GM21367 (cell line): ENCODE results near the gene OR10G8.
"Not testable (repeated sequence)": the region's sequence is repeated elsewhere in the genome, so short reads cannot be mapped to it uniquely, and the experiment has no call there.

Source experiments
- ATAC-seq: cut with Tn5 transposase; IDR thresholded peaks from one replicate; pipeline ENCODE4 v1.9.1; 2021; ENCODE audit not compliant: unreplicated experiment

OR10G8 gene, protein sequence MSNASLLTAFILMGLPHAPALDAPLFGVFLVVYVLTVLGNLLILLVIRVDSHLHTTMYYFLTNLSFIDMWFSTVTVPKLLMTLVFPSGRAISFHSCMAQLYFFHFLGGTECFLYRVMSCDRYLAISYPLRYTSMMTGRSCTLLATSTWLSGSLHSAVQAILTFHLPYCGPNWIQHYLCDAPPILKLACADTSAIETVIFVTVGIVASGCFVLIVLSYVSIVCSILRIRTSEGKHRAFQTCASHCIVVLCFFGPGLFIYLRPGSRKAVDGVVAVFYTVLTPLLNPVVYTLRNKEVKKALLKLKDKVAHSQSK

DNA sequence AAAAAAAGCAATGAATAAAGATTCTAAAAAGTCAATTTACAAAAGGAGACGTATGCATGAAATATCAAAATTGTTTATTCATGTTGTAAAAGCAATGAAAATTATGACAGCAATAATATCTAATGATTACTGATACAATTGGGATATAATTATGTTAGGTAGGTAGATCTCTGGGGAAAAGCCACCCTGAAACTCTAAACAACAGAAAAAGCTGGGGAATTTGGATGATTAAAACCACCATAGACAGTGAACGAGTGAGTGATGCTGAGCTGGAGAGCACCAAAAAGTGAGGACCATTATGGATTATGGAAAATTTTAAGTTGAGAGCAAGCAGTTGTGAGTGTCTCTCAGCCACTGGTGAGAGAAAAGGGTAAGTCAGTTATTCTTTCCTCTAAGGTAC, at the start of gene OR10G8:
Gene OR10G8, plus strand, starts transcription at position 301 of the 400 bp plus-strand sequence. CDS start 2,825 bp downstream, outside the sequence.
- no peak for ATAC-seq

- ATAC-seq, result no peak
These were observed 48.8 kb upstream of the OR10G8 start, which contains the start of gene OR10S1 for GRCh38 chr11:123977731-123978347. Gene OR10S1, minus strand, starts transcription at chr11:123977781. Its CDS starts 117 bp downstream, at chr11:123977664.

DNA sequence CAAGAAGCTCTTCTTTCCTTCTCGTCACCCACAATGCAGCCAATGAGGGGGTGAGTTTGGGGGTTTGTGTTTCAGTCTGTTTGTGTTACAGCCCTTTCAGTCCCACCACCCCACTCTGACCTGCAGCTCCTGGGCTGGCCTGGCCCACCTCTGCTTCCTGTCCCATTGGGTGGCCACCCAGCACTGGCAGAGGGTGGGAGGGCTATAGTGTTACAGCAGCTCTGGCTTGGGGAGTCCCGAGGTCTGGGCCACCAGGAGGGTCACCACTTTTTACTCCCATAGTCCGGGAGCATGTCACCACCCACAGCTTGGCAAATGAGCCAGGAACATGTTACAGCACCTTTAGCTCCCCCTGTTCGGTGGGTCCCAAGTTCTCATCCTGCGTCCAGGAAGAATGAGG, 47.3 kb upstream of the OR10G8 start:
- no peak for ATAC-seq

GRCh38 chr11:123995119-123995518, 31.5 kb upstream of the OR10G8 start, which contains the start of gene OR10G6:
Gene OR10G6, minus strand, starts transcription at chr11:123995161. Its CDS starts 0 bp downstream, at chr11:123995161.
- no peak for ATAC-seq

DNA sequence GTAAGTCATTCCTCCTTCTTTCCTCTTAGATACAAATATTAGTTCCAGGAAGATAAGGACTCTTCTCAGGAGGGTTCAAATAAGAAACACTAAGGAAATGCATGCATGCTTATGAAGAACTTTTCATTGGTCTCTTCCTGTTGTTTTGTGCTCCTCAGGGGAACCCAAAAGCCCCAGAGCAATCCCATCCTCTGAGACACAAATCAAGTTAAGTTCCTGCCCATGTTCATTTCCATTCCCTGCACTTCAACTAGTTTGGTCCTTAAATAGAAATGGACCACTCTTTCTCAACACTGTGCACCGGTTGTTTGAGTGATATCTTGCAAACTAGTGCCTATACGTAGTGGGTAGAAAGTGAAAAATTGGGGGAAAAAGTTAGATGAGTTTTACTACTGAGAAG, 13.9 kb upstream of the OR10G8 start, which contains the start of gene OR10G4:
Gene OR10G4, plus strand, starts transcription at position 301 of the 400 bp plus-strand sequence. CDS start 2,578 bp downstream, outside the sequence.
- ATAC-seq, result no peak

- ATAC-seq, result not testable (repeated sequence)
These were observed 10.8 kb upstream of the OR10G8 start for GRCh38 chr11:124015837-124016236.

GRCh38 chr11:124036666-124037065, 10.1 kb downstream of the OR10G8 start:
- ATAC-seq, result no peak

GRCh38 chr11:124039557-124039956, 13.0 kb downstream of the OR10G8 start:
- ATAC-seq, result no peak

GRCh38 chr11:124041254-124041653, 14.7 kb downstream of the OR10G8 start, which contains the start of gene OR10G7:
Gene OR10G7, minus strand, starts transcription at chr11:124041325. Its CDS starts 2,324 bp downstream, at chr11:124039001.
- ATAC-seq, result no peak

DNA sequence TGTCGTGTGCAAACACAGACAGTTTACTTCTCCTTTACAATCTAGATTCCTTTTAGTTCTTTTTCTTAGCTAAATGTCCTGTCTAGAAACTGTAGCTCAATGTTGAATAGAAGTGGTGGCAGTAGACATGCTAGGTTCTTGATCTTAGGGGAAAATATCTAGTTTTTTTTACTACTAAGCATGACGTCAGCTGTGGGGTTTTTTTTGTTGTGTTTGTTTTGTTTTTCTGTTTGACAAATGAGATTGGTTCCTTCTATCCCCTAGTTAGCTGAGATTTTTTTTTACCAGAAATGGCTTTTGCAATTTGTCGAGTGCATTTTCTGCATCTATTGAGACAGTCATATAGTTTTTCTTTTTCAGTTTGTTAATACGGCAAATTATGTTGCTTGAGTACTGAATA, 16.8 kb downstream of the OR10G8 start:
- no peak for ATAC-seq

GRCh38 chr11:124050748-124051147, 24.1 kb downstream of the OR10G8 start:
- no peak for ATAC-seq

GRCh38 chr11:124052966-124053365, 26.4 kb downstream of the OR10G8 start:
- no peak for ATAC-seq

GRCh38 chr11:124068601-124069110, 42.1 kb downstream of the OR10G8 start:
- ATAC-seq, result no peak

- peak; percentile 68 for ATAC-seq
These were observed 43.1 kb downstream of the OR10G8 start for GRCh38 chr11:124069429-124070401.

GRCh38 chr11:124070915-124071622, 44.5 kb downstream of the OR10G8 start:
- ATAC-seq, result peak; percentile 90

DNA sequence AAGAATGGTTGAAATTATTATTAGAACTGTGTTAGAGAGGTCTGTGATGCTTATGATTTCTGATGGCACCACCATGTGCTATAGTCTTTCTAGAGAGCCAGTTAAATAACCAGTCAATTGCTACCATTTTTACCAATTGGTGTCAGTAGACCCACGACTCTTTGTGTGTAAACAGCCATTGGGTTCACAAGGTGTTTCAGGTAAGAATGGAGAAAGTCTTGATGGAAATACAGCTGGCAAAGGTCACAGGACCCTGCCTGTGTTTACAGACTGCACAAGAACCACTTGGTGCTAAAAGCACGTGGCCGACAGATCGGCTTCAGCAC, 45.0 kb downstream of the OR10G8 start:
- ATAC-seq, result no peak

- no peak for ATAC-seq
These were observed 45.5 kb downstream of the OR10G8 start for GRCh38 chr11:124072147-124072546.

DNA sequence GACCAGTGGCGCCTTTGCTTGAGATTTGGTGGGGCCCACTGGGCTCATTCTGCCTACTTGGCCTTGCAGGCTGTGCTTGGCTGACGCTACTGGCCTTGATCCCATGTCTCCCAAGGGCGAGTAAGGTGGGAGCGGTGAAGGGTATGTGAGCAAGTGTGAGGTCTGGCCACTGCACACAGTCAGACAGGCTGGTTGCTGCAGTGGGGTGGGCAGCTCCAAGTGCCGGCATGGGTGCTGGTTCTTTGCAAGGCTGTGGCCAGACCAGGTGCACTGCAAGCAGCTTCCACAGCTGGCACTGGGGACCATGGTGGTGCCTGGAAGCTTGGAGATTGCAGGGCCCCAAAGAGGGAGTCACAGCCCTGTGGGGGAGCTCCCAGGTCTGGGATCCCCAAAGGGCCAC, 48.0 kb downstream of the OR10G8 start:
- no peak for ATAC-seq

- no peak for ATAC-seq
These were observed 48.9 kb downstream of the OR10G8 start for GRCh38 chr11:124075492-124075840.
